ENCODE data around the gene SLC25A42.
"Not testable (repeated sequence)": the region's sequence is repeated elsewhere in the genome, so short reads cannot be mapped to it uniquely, and the experiment has no call there.

Gene SLC25A42, protein sequence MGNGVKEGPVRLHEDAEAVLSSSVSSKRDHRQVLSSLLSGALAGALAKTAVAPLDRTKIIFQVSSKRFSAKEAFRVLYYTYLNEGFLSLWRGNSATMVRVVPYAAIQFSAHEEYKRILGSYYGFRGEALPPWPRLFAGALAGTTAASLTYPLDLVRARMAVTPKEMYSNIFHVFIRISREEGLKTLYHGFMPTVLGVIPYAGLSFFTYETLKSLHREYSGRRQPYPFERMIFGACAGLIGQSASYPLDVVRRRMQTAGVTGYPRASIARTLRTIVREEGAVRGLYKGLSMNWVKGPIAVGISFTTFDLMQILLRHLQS

DNA sequence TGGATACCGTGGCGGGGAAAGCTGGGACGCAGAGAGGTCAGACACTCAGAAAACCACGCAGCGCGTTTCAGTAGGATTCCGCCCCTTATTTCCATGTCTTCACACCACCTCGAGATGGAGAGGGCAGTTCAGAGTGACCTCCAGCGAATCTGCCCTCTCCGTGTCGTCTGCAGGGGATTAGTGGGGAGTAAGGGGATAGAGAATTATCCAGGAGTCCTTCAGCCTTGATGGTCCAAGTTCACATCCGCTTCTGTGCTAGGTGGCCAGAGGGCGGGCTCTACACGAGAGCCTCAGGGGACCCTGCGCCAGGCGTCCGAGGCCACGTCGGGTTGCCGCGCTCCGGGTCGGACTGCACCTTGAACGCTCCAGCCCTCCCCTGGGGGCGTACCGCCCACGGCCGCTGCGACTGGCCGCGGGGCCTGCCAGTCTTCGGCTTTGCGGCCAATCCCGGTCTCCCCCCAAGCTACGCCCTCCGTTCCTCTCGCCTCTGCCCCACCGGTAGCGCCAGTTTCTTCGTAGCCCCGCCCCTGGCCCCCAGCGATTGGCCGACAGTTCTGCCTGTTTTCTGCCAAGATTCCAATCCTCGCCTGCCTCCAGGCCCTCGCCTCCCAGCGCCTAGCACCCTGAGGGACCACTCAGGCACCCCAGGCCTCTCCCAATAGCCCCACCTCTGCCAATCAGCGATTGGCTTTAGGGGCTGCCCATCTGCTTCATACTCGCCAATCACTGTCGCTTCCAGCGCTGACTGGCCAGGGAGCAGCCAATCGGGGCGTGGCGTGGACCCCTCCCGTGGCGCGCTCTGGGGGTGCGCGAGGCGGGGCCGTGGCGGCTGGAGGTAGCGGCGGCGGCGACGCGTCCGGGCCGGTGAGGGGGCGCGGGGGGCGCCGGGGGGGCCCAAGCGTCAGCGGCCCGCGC is at the start of gene SLC25A42:
Gene SLC25A42, plus strand, starts transcription at position 812 of the 915 bp plus-strand sequence. CDS start 32,131 bp downstream, outside the sequence.
- DNase-seq = peak; percentile 99

DNA sequence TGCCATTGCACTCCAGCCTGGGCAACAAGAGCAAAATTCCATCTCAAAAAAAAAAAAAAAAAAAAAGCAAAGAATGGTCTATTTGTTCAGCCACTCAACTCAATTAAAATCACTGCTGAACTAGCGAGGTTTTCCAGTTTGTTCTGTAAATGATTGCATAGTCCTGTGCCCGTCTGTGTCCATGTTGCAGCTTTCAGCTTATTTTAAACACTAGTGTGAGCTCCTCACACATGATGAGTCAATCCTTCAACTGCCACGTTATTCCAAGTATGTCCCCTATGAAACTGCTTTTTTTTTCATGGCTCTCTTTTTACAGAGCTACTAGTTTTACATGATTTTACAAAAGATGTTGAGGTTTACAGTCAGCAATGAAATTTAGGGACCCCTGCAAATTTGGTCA is 42.7 kb upstream of the SLC25A42 start:
- no peak for DNase-seq

DNA sequence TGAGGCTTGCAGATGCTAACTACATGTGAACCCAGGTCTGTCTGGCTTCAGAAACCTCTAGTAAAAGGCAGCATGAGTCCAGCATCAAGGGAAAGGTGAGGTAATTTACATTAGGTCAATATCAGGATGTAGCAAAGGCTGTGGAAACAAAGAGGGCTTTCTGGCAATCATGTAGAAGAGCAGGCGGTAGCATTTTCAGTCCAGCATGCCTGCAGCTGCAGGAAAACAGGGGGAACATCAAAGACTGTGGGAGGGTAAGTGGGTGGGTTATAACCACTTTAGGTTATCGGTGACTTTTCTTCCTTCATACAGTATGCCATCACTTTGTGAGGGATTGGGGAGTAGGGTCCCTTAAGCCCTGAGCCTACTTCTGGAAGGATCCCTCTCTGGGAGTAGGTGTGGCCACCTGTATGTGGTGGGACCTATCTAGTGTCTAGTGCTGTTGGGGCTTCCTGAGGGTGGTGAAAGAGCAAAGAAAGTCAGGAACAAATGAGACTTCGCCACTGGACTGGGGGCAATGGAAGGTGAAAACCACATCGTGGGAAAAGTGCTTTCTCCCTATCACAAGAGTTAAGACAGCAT is 41.3 kb upstream of the SLC25A42 start:
- no peak for DNase-seq

DNA sequence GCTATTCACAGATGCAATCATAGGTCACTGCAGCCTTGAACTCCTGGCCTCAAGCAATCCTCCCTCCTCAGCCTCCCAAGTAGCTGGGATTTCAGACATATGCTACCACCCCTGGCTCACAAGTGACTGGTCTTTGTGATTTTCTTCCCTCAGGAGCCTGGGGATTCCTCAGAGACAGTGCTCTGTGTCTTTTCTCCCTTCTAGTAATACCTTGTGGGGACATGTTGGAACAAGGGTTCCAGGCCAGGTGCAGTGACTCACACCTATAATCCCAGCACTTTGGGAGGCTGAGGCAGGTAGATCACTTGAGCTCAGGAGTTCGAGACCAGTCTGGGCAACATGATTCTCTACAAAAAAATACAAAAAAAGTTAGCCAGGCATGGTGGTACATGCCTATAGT is 40.4 kb upstream of the SLC25A42 start:
- not testable (repeated sequence) for DNase-seq

DNA sequence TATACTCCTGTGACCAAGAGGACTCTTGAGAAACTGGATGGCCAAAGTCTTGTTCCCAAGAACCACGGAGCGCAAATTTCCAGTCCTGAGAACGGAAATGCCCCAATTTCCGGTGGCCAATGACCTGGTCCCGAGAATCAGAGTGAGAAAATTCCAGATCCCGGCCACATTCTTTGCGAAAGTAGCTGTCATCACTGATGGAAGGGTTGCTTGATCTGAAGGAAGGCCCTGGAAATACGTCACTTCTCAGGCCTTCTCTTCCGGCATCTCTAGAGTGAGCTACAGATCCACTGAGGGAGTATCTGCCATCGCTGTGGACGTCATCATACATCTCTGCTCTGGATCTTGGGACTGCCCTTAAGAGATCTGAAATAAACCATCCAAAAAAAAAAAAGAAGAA is 37.9 kb upstream of the SLC25A42 start:
- DNase-seq = no peak

DNA sequence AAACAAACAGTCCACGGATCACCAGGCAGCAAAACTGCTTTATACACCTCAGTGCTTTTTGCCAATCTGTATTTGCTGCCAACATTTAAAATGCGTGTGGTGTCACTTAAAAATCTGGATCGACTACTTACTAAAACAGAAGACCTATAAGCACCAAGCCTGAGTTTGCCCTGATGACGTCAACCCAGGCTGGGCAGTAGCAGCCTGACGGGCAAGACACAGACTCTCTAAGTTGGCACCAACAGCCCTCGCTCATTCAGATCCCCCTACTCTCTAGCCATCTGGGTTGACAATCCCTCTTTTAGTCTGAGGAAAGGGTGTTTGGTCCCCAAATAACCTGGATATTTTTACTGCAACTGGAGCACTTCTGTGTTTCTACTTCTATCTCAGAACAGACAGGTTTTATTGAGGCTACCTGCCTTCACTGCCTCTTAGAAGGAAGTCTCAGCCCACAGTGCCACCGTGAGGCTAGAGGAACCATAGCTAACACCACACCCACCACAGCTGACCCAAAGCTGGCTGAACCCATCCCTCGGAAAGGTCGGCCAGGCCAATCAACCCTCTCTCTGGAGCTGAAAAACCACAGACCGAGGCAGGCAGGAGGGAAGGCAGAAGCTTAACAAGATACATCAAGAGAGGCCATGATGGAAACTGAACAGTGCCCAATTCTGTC is 37.4 kb upstream of the SLC25A42 start:
- no peak for DNase-seq

DNA sequence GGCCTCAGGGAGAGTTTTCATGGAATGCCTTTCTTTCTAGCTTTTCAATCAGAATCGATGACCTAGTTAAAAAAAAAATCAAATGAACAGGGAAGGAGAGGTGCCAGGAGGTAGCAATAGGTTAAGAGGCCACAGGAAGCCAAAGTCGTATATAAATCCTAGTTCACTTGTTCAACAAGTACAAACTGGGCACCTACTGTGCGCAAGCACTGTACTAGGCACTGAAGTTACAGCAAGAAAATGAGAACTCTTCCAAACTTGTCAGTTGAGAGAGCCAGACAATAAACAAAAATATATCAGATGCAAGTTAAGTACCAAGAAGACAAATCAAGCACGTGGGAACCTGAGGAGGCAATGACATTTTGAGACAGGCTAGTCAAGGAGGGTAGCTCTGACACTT is 36.6 kb upstream of the SLC25A42 start:
- no peak for DNase-seq

DNA sequence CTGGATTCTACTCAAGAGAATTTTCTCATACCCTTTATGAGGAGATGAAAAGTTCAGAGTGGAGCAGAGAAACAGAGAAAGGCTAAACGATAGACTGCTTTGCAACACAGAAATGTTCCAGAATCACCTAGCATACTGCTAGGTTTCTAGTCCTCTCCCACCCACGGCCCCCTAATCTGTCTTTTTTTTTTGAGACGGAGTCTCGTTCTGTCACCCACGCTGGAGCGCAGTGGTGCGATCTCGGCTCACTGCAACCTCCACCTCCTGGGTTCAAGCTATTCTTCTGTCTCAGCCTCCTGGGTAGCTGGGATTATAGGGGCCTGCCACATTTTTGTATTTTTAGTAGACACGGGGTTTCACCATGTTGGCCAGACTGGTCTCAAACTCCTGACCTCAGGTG is 35.3 kb upstream of the SLC25A42 start:
- no peak for DNase-seq

DNA sequence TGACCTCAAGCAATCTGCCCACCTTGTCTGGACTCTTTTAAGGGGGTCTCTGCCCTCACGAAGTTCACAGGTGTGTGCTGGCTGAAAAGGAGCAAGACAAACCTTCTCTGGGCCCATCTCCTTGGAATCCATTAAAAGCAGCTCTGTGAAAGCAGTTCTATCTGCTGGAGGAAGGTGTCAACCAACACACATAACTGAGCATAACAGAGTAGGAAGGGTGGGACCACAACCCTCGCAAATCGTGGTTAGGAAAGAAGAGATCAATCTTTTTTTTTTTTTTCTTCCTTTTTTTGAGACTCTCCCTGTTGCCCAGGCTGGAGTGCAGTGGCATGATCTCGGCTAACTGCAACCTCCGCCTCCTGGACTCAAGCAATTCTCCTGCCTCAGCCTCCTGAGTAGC is 31.9 kb upstream of the SLC25A42 start:
- no peak for DNase-seq

DNA sequence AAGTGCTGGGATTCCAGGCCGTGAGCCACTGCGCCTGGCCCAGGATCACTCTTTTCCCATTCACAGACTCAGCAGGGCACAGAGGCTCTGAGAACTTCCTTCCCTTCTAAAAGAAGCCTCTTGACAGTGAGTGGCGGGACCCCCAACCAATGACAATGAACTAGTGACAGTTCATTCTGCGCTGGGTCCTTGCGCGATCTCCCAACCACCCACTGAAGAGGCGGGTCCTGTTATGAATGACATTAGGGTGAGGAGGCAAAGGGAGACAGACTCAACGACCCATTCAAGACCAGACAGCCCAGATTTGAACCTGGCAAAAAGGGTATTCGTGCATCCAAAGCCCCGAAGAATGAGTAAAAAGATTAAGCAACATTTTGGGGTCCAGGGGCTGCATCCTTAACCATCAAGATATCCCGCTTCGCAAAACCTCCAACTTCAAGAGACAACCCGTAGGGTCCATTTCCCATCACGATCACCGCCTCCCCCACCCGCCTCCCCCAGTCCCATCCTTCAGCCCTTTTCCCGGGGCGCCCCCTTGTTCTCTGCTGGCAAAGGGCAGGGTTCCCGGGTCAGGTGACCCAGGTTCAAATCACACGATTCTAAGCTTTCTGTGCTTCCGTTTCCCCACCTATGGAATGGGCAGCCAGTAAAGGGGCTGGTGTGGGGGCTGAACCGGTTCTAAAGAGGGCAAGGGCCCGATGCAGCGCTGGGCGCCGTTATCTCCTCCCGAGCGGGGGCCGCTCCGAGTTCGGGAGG is 31.2 kb upstream of the SLC25A42 start:
- DNase-seq = peak; percentile 73

DNA sequence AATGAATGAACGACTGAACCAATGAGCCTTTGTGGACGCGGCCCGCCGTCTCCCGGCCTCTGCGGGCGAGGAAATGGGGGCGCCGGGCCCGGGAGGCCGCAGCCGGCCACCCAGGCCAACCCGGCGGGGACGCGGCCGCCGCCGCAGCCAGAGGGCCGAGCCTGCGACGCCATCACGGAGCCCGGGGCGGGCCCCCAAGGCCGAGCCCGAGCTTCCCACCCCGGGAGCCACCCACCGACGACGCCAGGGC is 30.7 kb upstream of the SLC25A42 start:
- DNase-seq = no peak

DNA sequence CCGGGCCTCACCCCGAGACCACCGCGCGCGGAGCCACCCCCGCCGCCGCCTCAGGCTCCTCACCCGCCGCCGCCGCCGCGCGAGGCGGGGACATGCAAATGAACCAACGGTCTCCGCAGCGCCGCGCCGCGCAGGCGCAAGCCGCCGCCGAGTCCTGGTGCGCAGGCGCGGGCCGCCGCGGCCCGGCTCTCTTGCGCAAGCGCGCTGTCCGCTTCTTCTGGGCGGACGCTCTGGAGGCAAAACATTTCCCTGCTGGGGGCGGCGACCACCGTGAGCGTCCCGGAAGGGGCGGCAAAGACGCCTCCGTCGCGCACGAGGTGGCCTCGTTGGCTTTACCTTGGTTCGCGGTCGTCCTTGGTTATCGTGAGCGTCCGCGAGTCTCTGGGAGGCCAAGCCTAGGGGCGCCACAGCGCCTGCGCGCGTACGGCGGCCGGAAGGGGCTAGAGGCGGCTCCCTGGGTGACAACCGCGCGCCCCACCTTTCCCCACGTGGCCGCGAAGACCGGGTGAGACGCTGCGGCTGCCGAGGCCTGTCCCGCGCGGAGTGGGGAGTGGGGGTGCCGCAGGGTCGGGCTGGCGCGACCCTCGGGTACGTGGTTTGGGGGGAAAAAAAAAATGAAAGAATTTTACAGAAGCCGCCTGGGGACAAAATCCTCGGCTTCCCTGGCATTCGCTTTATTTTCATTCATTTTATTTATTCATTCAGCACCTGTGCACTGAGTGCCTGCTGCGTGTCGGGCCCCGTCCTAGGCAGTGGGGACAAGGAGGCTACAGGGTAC is 30.2 kb upstream of the SLC25A42 start, which contains the start of the genes ARMC6 and SUGP2:
Gene ARMC6, plus strand, starts transcription at position 178 of the 778 bp plus-strand sequence. CDS start 607 bp downstream, outside the sequence.
Gene SUGP2, minus strand, starts transcription at position 92 of the 778 bp plus-strand sequence. CDS start 2,446 bp downstream, outside the sequence.
- DNase-seq = peak; percentile 89

DNA sequence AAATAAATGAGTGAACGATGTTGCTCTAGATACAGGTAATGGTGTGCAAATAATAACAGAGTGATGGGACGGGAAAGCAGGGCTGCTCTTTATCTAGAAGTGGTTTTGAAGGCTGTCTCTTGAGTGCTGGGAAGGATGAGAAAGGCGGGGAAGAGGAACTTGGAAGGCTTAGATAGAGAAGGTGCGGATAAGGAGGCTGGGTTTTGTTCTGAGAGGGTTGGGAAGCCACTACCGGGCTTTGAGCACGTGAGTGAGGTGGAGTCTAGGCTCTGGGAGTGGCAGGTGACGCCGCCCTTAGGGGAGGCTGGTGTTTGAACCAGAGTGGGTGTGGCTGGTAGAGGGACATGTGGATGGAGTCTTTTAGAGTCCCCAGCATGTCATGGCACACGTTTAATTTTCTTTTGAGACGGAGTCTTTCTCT is 29.6 kb upstream of the SLC25A42 start:
- DNase-seq = peak; percentile 77

DNA sequence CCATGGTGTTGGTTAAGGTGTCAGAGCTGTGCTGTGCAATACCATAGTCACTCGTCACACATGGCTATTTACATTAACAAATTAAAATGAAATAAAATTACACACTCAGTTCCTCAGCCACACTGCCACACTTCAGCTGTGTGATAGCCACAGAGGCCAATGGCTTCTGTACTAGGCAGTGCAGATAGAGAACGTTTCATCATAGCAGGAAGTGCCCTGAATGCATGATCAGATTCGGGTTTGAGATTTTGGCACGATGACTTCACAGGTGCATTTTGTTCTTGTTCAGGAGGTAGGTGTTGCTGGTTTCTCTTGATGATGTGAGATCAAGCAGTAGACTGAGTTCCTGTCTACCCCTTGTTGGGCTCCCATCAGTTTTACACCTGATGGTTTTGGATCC is 23.9 kb upstream of the SLC25A42 start:
- DNase-seq = no peak

DNA sequence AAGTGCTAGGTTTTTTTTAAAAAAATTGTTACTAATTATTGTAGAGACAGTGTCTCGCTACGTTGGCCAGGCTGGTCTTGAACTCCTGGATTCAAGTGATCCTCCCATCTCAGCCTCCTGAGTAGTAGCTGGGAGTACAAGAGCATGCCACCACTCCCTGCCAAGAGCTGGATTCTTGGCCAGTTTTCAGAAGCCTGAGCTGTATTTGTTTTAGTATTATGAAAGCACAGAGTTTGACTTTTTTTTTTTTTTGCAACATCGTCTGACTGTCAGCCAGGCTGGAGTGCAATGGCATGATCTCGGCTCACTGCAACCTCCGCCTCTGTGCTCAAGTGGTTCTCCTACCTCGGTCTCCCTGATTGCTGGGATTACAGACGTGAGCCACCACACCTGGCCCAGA is 23.4 kb upstream of the SLC25A42 start:
- no peak for DNase-seq

DNA sequence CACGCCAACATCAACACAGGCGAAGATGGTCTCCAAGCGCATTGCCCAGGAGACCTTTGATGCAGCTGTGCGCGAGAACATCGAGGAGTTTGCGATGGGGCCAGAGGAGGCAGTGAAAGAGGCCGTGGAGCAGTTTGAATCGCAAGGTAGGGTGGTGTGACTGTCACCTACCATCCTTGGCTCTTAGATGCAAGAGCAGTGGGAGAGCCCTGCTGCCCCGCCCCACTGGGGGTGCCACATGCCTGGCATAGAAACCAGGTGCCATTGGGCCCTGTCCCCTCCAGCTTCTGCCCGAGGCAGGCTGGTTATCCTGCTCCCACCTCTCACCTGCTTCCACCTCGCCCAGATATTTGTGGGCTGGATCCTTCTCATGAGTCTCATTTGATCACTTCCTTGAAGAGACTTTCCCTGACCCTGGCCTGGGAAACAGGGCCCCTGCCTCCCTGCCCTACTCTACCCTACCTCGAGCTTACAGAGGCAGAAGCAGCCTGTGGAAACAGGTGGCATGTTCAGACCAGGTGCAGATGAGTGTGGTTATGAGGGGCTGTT is 21.0 kb upstream of the SLC25A42 start:
- DNase-seq = no peak

DNA sequence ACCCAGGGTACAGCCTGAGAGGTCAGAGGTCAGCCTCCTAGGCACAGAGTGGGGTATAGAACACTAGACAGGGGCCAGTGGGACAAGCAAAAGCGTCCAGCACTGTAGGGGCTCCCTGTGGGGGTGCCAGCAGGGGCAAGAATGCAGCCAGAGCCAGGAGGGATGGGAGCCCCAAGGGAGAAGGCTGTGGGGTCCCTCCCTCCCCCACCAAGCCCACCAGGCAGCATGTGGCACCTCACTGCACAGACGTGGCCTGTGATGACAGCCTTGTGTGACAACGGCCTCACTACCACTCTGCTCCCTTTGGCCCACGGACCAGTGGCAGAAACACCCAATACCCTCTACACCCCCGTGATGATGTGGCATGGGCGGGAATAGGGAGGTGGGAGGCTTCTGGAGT is 20.3 kb upstream of the SLC25A42 start:
- no peak for DNase-seq

DNA sequence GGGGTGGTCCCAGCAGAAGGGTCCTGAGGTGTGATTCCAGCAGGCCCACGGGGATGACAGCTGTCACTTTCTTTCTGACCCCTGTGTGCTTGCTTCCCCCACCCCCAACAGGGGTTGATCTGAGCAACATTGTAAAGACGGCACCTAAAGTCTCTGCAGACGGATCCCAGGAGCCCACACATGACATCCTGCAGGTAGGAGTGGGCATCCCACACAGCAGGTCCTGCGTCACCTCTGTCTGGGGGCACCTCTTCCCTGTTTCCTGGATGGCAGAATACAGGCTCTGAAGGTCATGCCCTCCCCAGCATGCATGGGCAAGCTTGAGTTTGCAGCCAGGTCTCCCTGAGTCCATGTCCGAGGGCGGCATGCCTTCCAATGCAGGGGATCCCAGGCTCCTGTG is 19.9 kb upstream of the SLC25A42 start:
- no peak for DNase-seq

DNA sequence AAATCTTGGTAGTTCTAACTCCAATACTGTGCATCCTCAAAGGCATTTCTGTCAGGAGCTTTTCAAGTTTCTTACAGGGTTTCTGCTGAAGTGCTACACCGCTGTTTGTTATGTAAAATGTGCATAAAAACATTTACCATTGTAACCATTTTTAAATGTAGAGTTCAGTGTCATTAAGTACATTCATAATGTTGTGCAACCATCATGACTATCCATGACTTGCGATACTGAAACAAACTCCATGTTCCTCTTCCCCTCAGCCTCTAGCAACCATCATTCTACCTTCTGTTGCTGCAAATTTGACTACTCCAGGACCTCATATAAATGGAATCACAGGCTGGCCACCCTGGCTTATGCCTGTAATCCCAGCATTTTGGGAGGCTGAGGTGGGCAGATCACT is 14.4 kb upstream of the SLC25A42 start:
- no peak for DNase-seq

DNA sequence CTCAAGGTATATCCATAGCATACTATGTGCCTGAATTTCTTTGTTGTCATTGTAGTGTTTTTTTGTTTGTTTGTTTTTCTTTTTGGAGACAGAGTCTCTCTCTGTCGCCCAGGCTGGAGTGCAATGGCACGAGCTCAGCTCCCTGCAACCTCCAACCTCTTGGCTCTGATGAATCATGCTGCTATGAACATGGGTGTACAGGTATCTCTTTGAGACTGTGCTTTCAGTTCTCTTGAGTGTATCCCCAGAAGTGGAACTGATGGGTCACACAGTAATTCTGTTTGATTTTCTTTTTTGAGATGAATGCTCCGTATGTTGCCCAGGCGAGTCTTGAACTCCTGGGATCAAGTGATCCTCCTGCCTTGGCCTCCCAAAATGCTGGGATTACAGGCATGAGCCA is 13.7 kb upstream of the SLC25A42 start:
- no peak for DNase-seq

DNA sequence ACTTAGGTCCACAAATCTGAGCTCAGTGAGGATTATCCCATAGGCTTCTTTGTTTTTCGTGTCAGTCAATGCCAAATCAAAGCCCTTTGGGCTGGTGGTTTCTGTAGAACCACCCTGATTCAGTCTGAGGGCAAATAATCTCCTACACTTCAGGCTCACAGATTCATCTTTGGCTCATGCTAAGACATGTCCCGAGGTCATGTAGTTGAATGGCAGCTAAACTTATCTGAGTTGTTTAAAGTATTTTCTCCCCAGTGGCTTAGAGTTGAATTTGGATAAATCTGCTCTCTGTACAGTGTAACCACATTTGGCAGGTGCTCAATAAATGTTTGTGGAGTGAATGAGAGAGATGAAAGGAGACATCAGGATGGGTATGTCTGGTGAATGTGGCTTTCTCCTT is 13.1 kb upstream of the SLC25A42 start:
- no peak for DNase-seq
